HG03469 (cell line): ENCODE measurements around the gene TPD52L2.
"Not testable (repeated sequence)": the region's sequence is repeated elsewhere in the genome, so short reads cannot be mapped to it uniquely, and the experiment has no call there.

Source experiments
- ATAC-seq: cut with Tn5 transposase; IDR thresholded peaks from one replicate; pipeline ENCODE4 v1.9.1; 2021; ENCODE audit warnings: mild to moderate bottlenecking, moderate library complexity, moderate number of reproducible peaks; ENCODE audit not compliant: unreplicated experiment

Gene TPD52L2

GRCh38 chr20:63895202-63895951 lies 30.3 kb downstream of the TPD52L2 start:
- no peak for ATAC-seq

DNA sequence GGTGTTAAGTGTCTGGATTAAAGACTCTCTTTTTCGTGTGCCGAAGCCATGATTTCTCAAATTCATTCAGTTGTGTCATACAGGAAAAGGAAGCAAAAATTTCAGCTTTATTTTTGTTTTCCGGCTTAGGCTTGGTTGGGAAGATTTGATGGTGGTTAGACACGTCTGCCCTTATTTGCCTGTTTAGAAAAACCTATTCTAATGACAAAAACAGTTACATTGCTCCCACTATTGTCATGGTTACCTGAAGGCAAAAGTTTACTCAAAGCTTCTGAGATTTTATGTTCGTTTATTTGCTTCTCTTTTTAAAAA lies 30.8 kb downstream of the TPD52L2 start:
- no peak for ATAC-seq

- ATAC-seq, result no peak
These were observed 31.4 kb downstream of the TPD52L2 start for GRCh38 chr20:63896264-63897105.

GRCh38 chr20:63897978-63898561 lies 33.0 kb downstream of the TPD52L2 start:
- no peak for ATAC-seq

- no peak for ATAC-seq
These were observed 34.0 kb downstream of the TPD52L2 start for GRCh38 chr20:63898882-63899558.

- ATAC-seq, result no peak
These were observed 35.3 kb downstream of the TPD52L2 start for GRCh38 chr20:63900413-63900812.

GRCh38 chr20:63903796-63904561 lies 38.9 kb downstream of the TPD52L2 start:
- ATAC-seq, result no peak

DNA sequence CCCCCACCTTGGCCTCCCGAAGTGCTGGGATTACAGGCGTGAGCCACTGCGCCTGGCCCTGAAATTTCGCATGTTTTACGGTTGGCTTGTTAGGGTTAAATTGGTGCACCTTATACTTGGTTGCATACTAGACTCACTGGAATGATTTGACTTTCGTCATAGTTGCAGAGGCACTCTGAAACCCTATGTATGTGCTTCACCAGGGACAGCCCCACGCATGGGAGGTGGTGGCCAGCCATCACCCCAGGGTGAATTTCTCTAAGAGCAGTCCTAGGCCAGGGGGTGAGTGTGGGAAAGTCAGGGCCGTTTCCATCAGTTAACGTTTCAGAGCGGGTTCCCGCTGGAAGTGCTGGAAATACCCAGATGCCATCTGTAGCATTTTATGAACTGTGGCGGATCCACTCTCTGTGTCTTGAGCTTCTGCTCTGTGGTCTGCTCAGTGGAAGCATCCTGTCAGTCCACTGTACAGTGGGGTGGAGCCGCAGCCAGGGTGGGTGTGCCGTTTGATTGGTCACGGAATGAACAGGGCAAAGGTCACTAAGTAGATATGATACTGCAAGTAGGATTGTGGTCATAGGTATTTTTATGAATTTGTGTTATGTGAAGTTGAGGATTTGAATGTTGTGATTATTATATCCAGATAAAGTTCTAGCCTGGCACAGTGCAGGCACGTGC lies 43.1 kb downstream of the TPD52L2 start:
- ATAC-seq, result no peak

DNA sequence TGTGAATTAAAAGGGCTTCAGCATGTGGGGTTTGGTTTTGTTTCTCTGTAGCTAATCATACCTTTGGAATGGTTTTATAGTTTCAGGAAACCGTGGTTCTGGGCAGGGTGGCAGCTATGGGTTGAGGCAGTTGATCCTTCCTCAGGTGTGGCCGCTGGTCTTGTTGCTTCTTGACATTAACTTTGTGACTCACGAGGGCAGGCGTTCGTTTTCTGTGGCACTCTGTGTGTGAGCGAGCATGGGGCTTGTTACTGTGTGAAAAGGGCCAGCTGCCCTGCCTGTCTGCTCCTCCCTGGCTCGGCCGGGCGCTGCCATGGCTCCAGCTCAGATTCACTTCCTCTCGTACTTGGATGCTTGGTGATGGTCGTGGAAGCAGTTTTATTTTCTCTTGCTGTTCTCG lies 46.1 kb downstream of the TPD52L2 start:
- no peak for ATAC-seq

DNA sequence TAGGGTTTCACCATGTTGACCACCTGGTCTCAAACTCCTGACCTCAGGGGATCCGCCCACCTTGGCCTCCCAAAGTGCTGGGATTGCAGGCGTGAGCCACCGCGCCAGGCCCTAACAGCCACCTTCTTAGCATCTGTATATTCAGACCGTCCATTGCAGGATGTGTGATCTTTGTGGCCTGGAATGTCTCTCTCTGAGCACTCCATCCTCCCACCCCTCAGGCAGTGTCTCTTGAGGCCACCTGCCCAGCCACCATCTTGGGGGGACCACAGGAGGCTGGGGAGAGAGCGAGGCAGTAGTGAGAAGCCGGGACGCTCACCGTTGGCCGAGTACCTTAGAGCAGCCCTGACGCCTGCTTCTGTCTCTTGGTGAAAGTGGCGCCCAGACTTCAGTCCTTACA lies 48.7 kb downstream of the TPD52L2 start:
- no peak for ATAC-seq

DNA sequence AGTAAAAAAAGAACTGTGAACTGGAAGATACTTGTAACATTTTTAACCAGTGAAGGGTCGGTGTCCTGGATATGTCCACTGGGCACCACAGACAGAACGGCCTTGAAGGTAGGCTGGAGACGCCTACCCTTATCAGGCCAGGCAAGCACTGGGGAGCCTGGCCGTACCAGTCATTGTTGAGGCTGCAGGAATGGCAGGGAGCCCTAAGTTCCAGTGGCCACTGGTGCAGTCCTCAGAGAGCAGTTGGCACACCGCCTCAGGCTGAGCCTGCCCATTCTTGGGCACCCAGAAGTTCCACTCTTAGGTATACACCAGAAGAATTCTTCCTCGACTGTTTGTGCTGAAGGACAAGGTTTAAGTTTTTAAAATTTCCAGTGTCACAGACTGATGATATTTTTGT lies 50.4 kb downstream of the TPD52L2 start:
- ATAC-seq, result no peak

DNA sequence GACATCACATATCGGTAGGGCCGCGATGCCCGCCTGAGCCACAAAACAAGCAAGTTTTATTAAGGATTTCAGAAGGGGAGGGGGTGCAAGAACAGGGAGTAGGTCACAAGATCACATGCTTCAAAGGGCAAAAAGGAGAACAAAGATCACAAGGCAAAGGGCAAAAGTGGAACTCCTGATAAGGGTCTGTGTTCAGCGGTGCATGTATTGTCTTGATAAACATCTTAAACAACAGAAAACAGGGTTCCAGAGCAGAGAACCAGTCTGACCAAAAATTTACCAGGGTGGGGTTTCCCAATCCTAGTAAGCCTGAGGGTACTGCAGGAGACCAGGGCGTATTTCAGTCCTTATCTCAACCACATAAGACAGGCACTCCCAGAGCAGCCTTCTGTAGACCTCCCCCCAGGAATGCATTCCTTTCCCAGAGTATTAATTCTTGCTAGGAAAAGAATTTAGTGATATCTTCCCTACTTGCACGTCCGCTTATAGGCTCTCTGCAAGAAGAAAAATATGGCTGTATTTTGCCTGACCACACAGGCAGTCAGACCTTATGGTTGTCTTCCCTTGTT lies 51.4 kb downstream of the TPD52L2 start:
- not testable (repeated sequence) for ATAC-seq

GRCh38 chr20:63917811-63918210 lies 52.7 kb downstream of the TPD52L2 start:
- ATAC-seq, result no peak

- ATAC-seq, result no peak
These were observed 54.1 kb downstream of the TPD52L2 start for GRCh38 chr20:63919130-63919529.

- ATAC-seq, result no peak
These were observed 55.2 kb downstream of the TPD52L2 start for GRCh38 chr20:63920226-63920625.

DNA sequence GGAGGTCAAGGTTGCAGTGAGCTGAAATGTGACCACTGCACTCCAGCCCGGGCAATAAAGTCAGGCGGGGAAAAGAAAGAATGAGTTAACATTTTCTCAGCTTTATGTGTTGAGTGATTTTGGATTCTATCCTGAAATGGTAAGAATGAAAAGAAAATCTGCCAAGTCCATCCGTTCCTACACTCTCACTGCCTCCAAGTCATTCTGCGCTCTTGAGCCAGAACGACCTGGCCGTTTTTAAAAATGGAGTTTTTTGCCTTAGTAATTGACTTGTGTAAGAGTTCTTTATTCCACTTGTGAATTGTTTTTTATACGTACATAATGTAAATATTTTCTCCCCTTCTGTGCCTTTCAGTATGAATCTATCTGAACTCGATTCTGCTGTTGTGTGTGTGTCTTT lies 58.6 kb downstream of the TPD52L2 start:
- ATAC-seq, result no peak

GRCh38 chr20:63924241-63924640 lies 59.2 kb downstream of the TPD52L2 start:
- no peak for ATAC-seq

- ATAC-seq, result no peak
These were observed 61.2 kb downstream of the TPD52L2 start for GRCh38 chr20:63926298-63926697.

- no peak for ATAC-seq
These were observed 64.0 kb downstream of the TPD52L2 start for GRCh38 chr20:63929071-63929470.

- not testable (repeated sequence) for ATAC-seq
These were observed 64.4 kb downstream of the TPD52L2 start for GRCh38 chr20:63929473-63929883.
